ENCODE results near the gene HOXD11. TPM values are rescaled to one million over a fixed set of nuclear protein-coding genes. Genes with fewer than 3 reads are reported as not detected.

The HOXD11 gene
- total and polyA plus RNA-seq, 2 of the 13 experiments (the other 11 are each of a cell fraction or from before 2014, with no cell fraction given) = not detected

DNA sequence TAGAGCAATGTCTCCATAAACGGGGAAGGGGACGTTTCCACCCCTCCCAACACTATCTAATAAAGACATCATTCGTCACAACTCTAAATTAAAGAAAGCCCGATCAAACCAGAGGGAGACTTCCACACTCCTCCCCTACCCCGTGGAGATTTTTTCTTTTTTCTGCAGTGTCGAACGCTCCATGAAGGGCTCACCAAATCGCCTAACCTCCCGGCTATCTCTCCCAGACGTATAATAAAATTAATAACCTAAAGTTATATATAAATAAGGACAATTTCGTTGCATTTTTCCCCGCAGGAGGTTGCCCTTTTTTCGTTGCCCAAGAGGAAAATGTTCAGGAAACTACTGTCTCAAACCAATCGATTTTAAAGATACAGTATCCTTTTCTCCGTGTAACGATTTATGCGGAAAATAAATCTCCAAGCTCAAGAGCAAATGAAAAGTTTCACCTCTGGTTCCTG is 25.7 kb upstream of the HOXD11 start (continued):
- TF ChIP-seq CREB1 (IDR thresholded peaks at IDR 0.05) (no peak), CREB1 (CRISPR knock-in tag; IDR thresholded peaks at IDR 0.05) (no peak), ZNF749 (CRISPR knock-in tag; IDR thresholded peaks at IDR 0.05; ENCODE audit: borderline replicate concordance) (no peak)
- TF ChIP-seq, protein P1, sequence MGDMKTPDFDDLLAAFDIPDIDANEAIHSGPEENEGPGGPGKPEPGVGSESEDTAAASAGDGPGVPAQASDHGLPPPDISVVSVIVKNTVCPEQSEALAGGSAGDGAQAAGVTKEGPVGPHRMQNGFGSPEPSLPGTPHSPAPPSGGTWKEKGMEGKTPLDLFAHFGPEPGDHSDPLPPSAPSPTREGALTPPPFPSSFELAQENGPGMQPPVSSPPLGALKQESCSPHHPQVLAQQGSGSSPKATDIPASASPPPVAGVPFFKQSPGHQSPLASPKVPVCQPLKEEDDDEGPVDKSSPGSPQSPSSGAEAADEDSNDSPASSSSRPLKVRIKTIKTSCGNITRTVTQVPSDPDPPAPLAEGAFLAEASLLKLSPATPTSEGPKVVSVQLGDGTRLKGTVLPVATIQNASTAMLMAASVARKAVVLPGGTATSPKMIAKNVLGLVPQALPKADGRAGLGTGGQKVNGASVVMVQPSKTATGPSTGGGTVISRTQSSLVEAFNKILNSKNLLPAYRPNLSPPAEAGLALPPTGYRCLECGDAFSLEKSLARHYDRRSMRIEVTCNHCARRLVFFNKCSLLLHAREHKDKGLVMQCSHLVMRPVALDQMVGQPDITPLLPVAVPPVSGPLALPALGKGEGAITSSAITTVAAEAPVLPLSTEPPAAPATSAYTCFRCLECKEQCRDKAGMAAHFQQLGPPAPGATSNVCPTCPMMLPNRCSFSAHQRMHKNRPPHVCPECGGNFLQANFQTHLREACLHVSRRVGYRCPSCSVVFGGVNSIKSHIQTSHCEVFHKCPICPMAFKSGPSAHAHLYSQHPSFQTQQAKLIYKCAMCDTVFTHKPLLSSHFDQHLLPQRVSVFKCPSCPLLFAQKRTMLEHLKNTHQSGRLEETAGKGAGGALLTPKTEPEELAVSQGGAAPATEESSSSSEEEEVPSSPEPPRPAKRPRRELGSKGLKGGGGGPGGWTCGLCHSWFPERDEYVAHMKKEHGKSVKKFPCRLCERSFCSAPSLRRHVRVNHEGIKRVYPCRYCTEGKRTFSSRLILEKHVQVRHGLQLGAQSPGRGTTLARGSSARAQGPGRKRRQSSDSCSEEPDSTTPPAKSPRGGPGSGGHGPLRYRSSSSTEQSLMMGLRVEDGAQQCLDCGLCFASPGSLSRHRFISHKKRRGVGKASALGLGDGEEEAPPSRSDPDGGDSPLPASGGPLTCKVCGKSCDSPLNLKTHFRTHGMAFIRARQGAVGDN (CRISPR knock-in tag; IDR thresholded peaks at IDR 0.05) = no peak

- no peaks in the 10 kb centered on the region for H4K20me1 ChIP-seq (ENCODE audit: insufficient read depth, low read length)
- ChIA-PET POLR2A (no interaction called here), CTCF (ENCODE audit: low intra/inter-chr PET ratio, low total read pairs) (no interaction called here)
- DNase-seq (ENCODE audit: low spot score) (no peak), ATAC-seq (no peak), FAIRE-seq (no peak)
- 80% methylated on average over 62 of the region's 62 CpGs for WGBS (ENCODE audit: low lambda C conversion rate)
- no peaks in the 10 kb centered on the region for H3K79me2 ChIP-seq (ENCODE audit: insufficient read depth, low read length)
- H3K9me3 ChIP-seq (ENCODE audit: low read length) = no peaks in the 10 kb centered on the region
- no peak overlapping the region for H3K4me3 ChIP-seq (replicated peaks in 1 of 3; ENCODE audit: insufficient read depth in 1 of 3, low read depth in 2 of 3, low read length in 3 of 3)
- intact Hi-C loops (cut with micrococcal nuclease; ENCODE audit: unreplicated experiment) (no loop called here), in situ Hi-C loops (cut with HindIII; ENCODE audit: extremely low pct_ligation_motif_present, low pct_unique_long_range_greater_than_20kb) (no loop called here)
- no peak overlapping the region for H3K9ac ChIP-seq (ENCODE audit: insufficient read depth, low read depth, low read length)
- no peaks in the 10 kb centered on the region for H3K36me3 ChIP-seq (replicated peaks in 1 of 2; ENCODE audit: control insufficient read depth in 1 of 2, insufficient read depth in 2 of 2, low read length in 2 of 2)
- BruUV-seq (replicated peaks) = no TSS peak
- H3K27ac ChIP-seq (ENCODE audit: extremely low read length, insufficient read depth, low read length) = no peak overlapping the region
- H3K27me3 ChIP-seq (ENCODE audit: control insufficient read depth in 1 of 2, insufficient read depth in 2 of 2, low read length in 2 of 2) = peaks cover 7 to 75% of the 10 kb centered on the region in 2 experiments; a peak in 4 of 5 replicates
- H3K4me2 ChIP-seq (ENCODE audit: low read depth, low read length) = no peak overlapping the region
- peaks cover 11% of the 10 kb centered on the region; the same call in 1 of the 2 replicates for H3K4me1 ChIP-seq (ENCODE audit: insufficient read depth, low read length)
- H2AFZ ChIP-seq (ENCODE audit: low read length) = no peak overlapping the region
- no peak for TF ChIP-seq BRD4 (CRISPR knock-in tag; IDR thresholded peaks at IDR 0.05)
- no peak for TF ChIP-seq ZNF577 (CRISPR knock-in tag; IDR thresholded peaks at IDR 0.05; ENCODE audit: borderline replicate concordance, low read depth)
- no peak for TF ChIP-seq ZNF3 (CRISPR knock-in tag; IDR thresholded peaks at IDR 0.05)
- TF ChIP-seq ATM (IDR thresholded peaks at IDR 0.05; ENCODE audit: borderline replicate concordance) = no peak
- TF ChIP-seq, protein P2, sequence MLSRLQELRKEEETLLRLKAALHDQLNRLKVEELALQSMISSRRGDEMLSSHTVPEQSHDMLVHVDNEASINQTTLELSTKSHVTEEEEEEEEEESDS (CRISPR knock-in tag; IDR thresholded peaks at IDR 0.05; ENCODE audit: borderline replicate concordance) = no peak
- TF ChIP-seq, protein P3, sequence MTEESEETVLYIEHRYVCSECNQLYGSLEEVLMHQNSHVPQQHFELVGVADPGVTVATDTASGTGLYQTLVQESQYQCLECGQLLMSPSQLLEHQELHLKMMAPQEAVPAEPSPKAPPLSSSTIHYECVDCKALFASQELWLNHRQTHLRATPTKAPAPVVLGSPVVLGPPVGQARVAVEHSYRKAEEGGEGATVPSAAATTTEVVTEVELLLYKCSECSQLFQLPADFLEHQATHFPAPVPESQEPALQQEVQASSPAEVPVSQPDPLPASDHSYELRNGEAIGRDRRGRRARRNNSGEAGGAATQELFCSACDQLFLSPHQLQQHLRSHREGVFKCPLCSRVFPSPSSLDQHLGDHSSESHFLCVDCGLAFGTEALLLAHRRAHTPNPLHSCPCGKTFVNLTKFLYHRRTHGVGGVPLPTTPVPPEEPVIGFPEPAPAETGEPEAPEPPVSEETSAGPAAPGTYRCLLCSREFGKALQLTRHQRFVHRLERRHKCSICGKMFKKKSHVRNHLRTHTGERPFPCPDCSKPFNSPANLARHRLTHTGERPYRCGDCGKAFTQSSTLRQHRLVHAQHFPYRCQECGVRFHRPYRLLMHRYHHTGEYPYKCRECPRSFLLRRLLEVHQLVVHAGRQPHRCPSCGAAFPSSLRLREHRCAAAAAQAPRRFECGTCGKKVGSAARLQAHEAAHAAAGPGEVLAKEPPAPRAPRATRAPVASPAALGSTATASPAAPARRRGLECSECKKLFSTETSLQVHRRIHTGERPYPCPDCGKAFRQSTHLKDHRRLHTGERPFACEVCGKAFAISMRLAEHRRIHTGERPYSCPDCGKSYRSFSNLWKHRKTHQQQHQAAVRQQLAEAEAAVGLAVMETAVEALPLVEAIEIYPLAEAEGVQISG (CRISPR knock-in tag; IDR thresholded peaks at IDR 0.05) = no peak
- TF ChIP-seq LBX2 (CRISPR knock-in tag; IDR thresholded peaks at IDR 0.05; ENCODE audit: borderline replicate concordance) = no peak
- no peak for TF ChIP-seq MED8 (CRISPR knock-in tag; IDR thresholded peaks at IDR 0.05; ENCODE audit: insufficient replicate concordance)
Measured at GRCh38 chr2:176081837-176082524, 25.1 kb upstream of the HOXD11 start.
